H9 (cell line): ENCODE results near the gene TEAD1. TPM values are rescaled to one million over a fixed set of nuclear protein-coding genes. Genes with fewer than 3 reads are reported as not detected.

Experiments used
- DNase-seq: peaks from one replicate; pipeline ENCODE4 v3.0.0-alpha.2; 2017
- H2AFZ ChIP-seq: one replicate; pipeline ENCODE4 v1.6.1; 2013; ENCODE audit warnings: mild to moderate bottlenecking, low read length, control low read depth, moderate library complexity
- H2AK5ac ChIP-seq: 2 replicates; pipeline ENCODE4 v1.6.1; 2013; ENCODE audit warnings: low read length, control low read depth, mixed read lengths; ENCODE audit not compliant: insufficient read length
- H2BK120ac ChIP-seq: one replicate; pipeline ENCODE4 v1.6.1; 2013; ENCODE audit warnings: low read depth, mild to moderate bottlenecking, low read length, control low read depth, inconsistent platforms; ENCODE audit not compliant: poor library complexity, severe bottlenecking
- H2BK12ac ChIP-seq: 2 replicates; pipeline ENCODE4 v1.6.1; 2013; ENCODE audit warnings: low read length, control low read depth, mixed read lengths, low read depth; ENCODE audit not compliant: insufficient read length
- H2BK15ac ChIP-seq: 2 replicates; pipeline ENCODE4 v1.6.1; 2013; ENCODE audit warnings: low read depth, low read length, control low read depth
- H2BK20ac ChIP-seq: one replicate; pipeline ENCODE4 v1.6.1; 2013; ENCODE audit warnings: low read depth, mild to moderate bottlenecking, low read length, control low read depth, inconsistent platforms; ENCODE audit not compliant: poor library complexity, severe bottlenecking
- H2BK5ac ChIP-seq: 2 replicates; pipeline ENCODE4 v1.6.1; 2013; ENCODE audit warnings: low read length, control low read depth, mixed read lengths; ENCODE audit not compliant: insufficient read length
- H3K14ac ChIP-seq: 2 replicates; pipeline ENCODE4 v1.6.1; 2013; ENCODE audit warnings: low read length, control low read depth; ENCODE audit not compliant: insufficient read depth
- H3K18ac ChIP-seq: 2 replicates; pipeline ENCODE4 v1.6.1; 2013; ENCODE audit warnings: low read depth, mild to moderate bottlenecking, mixed read lengths, low read length, control low read depth; ENCODE audit not compliant: insufficient read length
- H3K23ac ChIP-seq: 2 replicates; pipeline ENCODE4 v1.6.1; 2013; ENCODE audit warnings: low read length, control low read depth, mixed read lengths, low read depth; ENCODE audit not compliant: insufficient read length
- H3K23me2 ChIP-seq: 2 replicates; pipeline ENCODE4 v1.6.1; 2013; ENCODE audit warnings: low read depth, mild to moderate bottlenecking, mixed read lengths, low read length, control low read depth; ENCODE audit not compliant: insufficient read length, poor library complexity, severe bottlenecking
- H3K27ac ChIP-seq: 2 replicates; pipeline ENCODE4 v1.5.1; 2013; ENCODE audit warnings: low read length, control low read depth, mixed read lengths, low read depth; ENCODE audit not compliant: insufficient read length
- H3K27me3 ChIP-seq: 2 replicates; pipeline ENCODE4 v1.6.1; 2013; ENCODE audit warnings: low read length, control low read depth, inconsistent platforms; ENCODE audit not compliant: insufficient read depth
- H3K4ac ChIP-seq: 2 replicates; pipeline ENCODE4 v1.6.1; 2013; ENCODE audit warnings: low read depth, mild to moderate bottlenecking, control low read depth, inconsistent platforms, low read length, moderate library complexity
- H3K4me1 ChIP-seq: 2 replicates; pipeline ENCODE4 v1.6.1; 2013; ENCODE audit warnings: low read length, control low read depth, inconsistent platforms; ENCODE audit not compliant: insufficient read depth
- H3K4me2 ChIP-seq: 2 replicates; pipeline ENCODE4 v1.6.1; 2013; ENCODE audit warnings: low read length, control low read depth, mixed read lengths; ENCODE audit not compliant: insufficient read length, insufficient read depth
- H3K56ac ChIP-seq: 2 replicates; pipeline ENCODE4 v1.6.1; 2013; ENCODE audit warnings: low read depth, mild to moderate bottlenecking, mixed read lengths, low read length, control low read depth; ENCODE audit not compliant: insufficient read length
- H3K79me1 ChIP-seq: 2 replicates; pipeline ENCODE4 v1.6.1; 2013; ENCODE audit warnings: low read depth, mild to moderate bottlenecking, moderate library complexity, low read length, control low read depth, inconsistent platforms; ENCODE audit not compliant: insufficient read depth, poor library complexity, severe bottlenecking
- H3K79me2 ChIP-seq: 2 replicates; pipeline ENCODE4 v1.6.1; 2013; ENCODE audit warnings: low read length, control low read depth, inconsistent platforms; ENCODE audit not compliant: insufficient read depth
- H3K9ac ChIP-seq: 2 replicates; pipeline ENCODE4 v1.6.1; 2013; ENCODE audit warnings: low read length, control low read depth, mixed read lengths; ENCODE audit not compliant: insufficient read length; ENCODE audit errors: extremely low read depth
- H3K9me3 ChIP-seq: one replicate; pipeline ENCODE4 v1.6.1; 2013; ENCODE audit warnings: low read depth, low read length, inconsistent platforms; ENCODE audit not compliant: control insufficient read depth
- H3T11ph ChIP-seq: one replicate; pipeline ENCODE4 v1.6.1; 2013; ENCODE audit warnings: mild to moderate bottlenecking, low read length, control low read depth, inconsistent platforms
- H4K20me1 ChIP-seq: one replicate; pipeline ENCODE4 v1.6.1; 2013; ENCODE audit not compliant: control insufficient read depth, insufficient read length, insufficient read depth
- H4K5ac ChIP-seq: 2 replicates; pipeline ENCODE4 v1.6.1; 2013; ENCODE audit warnings: low read depth, mild to moderate bottlenecking, mixed read lengths, low read length, control low read depth; ENCODE audit not compliant: insufficient read length
- H4K8ac ChIP-seq: replicated peaks from 2 replicates; pipeline ENCODE4 v1.6.1; 2013; ENCODE audit warnings: low read length, control low read depth, mixed read lengths, low read depth; ENCODE audit not compliant: insufficient read length
- H4K91ac ChIP-seq: 2 replicates; pipeline ENCODE4 v1.6.1; 2013; ENCODE audit warnings: low read depth, mild to moderate bottlenecking, moderate library complexity, mixed read lengths, low read length, control low read depth; ENCODE audit not compliant: insufficient read length
- H3K27ac Mint-ChIP-seq, 3 experiments: 2 replicates in 2 of 3; 3 replicates in 1 of 3; pipeline ENCODE4 v1.8.0; 2020 to 2021; ENCODE audit warnings: mixed read lengths in 3 of 3, mild to moderate bottlenecking in 1 of 3, moderate library complexity in 1 of 3
- H3K27me3 Mint-ChIP-seq: 2 replicates; pipeline ENCODE4 v1.8.0; 2021; ENCODE audit warnings: low read depth, mild to moderate bottlenecking, moderate library complexity, mixed read lengths
- H3K36me3 Mint-ChIP-seq, 3 experiments: 2 replicates in 2 of 3; 3 replicates in 1 of 3; pipeline ENCODE4 v1.8.0; 2020 to 2021; ENCODE audit warnings: low read depth in 3 of 3, mixed read lengths in 3 of 3; ENCODE audit not compliant: insufficient read depth in 1 of 3
- H3K4me1 Mint-ChIP-seq, 2 experiments: 2 replicates each; pipeline ENCODE4 v1.8.0; 2020; ENCODE audit warnings: mixed read lengths in 2 of 2
- H3K4me3 Mint-ChIP-seq, 2 experiments: 2 replicates in 1 of 2; 3 replicates in 1 of 2; pipeline ENCODE4 v1.8.0; 2020 to 2021; ENCODE audit warnings: mild to moderate bottlenecking in 2 of 2, mixed read lengths in 2 of 2, moderate library complexity in 1 of 2
- H3K9me3 Mint-ChIP-seq, 2 experiments: 2 replicates in 1 of 2; 3 replicates in 1 of 2; pipeline ENCODE4 v1.8.0; 2020; ENCODE audit warnings: mild to moderate bottlenecking in 2 of 2, mixed read lengths in 2 of 2, moderate library complexity in 1 of 2
- WGBS: extraction: QIAGEN DNeasy Blood & Tissue Kit; methylation state at CpG from one replicate; pipeline ENCODE4 v1.1.7; 2013; ENCODE audit warnings: missing lambda C conversion rate, low lambda C conversion rate, mixed read lengths; ENCODE audit not compliant: insufficient read length; ENCODE audit errors: extremely low coverage; 5-methylcytosine and 5-hydroxymethylcytosine counted together
- total RNA-seq: library from RNA; stranded (reverse); gene quantifications from 2 replicates; pipeline ENCODE4 v1.2.1, GENCODE V29; 2021
- TF ChIP-seq, protein P1 (sequence below): fragments of 200-600 bp; sonication (generic); conservative IDR thresholded peaks from 3 replicates; pipeline ENCODE4 v1.8.0; 2021; ENCODE audit warnings: antibody characterized with exemption, mild to moderate bottlenecking

TEAD1 gene
- total RNA-seq, 1 experiment from 2014 or later, result 75.1 TPM

DNA sequence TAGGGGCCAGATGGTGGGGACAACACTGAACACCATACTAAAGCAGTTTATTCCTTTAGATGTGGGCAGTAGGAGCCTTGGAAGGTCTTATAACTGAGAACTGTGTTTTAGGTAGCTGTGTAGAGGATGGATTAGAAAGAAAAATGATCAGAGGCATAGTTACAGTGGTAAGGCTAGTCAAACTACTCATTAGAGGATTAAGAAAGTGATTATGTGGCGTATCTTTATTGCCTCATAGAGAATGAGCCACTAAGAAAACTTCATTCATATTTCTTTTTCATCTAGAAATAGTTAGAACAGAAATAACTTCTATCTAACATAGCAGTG is 179.1 kb downstream of the TEAD1 start:
- WGBS, result no CpG with 5 or more reads among the region's 1 CpG
- Histone ChIP-seq H3K27ac (no peak overlapping the region), H3K4me1 (no peaks in the 10 kb centered on the region), H3T11ph (no peak overlapping the region), H3K56ac (no peak overlapping the region), H3K4me2 (no peak overlapping the region), H4K91ac (no peak overlapping the region), H4K5ac (no peak overlapping the region), H2BK120ac (no peak overlapping the region), H4K20me1 (no peaks in the 10 kb centered on the region), H3K27me3 (no peaks in the 10 kb centered on the region), H2BK5ac (no peak overlapping the region), H3K14ac (no peak overlapping the region), H3K23ac (no peak overlapping the region), H2BK20ac (no peak overlapping the region), H2BK15ac (no peak overlapping the region), H3K4ac (no peak overlapping the region), H2AK5ac (no peak overlapping the region), H3K79me1 (no peaks in the 10 kb centered on the region), H3K9ac (no peak overlapping the region), H3K18ac (no peak overlapping the region), H3K79me2 (peaks cover 3% of the 10 kb centered on the region; the same call in 1 of the 2 replicates), H4K8ac (no peak overlapping the region), H3K23me2 (no peaks in the 10 kb centered on the region), H2BK12ac (no peak overlapping the region), H2AFZ (no peak overlapping the region), H3K9me3 (no peaks in the 10 kb centered on the region)
- no peaks in the 10 kb centered on the region for H3K9me3 Mint-ChIP-seq
- no peak overlapping the region for H3K4me3 Mint-ChIP-seq
- peaks cover 15 to 16% of the 10 kb centered on the region in 2 experiments for H3K4me1 Mint-ChIP-seq
- no peaks in the 10 kb centered on the region for H3K27me3 Mint-ChIP-seq
- TF ChIP-seq, protein P1, sequence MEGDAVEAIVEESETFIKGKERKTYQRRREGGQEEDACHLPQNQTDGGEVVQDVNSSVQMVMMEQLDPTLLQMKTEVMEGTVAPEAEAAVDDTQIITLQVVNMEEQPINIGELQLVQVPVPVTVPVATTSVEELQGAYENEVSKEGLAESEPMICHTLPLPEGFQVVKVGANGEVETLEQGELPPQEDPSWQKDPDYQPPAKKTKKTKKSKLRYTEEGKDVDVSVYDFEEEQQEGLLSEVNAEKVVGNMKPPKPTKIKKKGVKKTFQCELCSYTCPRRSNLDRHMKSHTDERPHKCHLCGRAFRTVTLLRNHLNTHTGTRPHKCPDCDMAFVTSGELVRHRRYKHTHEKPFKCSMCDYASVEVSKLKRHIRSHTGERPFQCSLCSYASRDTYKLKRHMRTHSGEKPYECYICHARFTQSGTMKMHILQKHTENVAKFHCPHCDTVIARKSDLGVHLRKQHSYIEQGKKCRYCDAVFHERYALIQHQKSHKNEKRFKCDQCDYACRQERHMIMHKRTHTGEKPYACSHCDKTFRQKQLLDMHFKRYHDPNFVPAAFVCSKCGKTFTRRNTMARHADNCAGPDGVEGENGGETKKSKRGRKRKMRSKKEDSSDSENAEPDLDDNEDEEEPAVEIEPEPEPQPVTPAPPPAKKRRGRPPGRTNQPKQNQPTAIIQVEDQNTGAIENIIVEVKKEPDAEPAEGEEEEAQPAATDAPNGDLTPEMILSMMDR, result no peak
- H3K36me3 Mint-ChIP-seq, result peaks cover 4 to 5% (median 5%) of the 10 kb centered on the region in 3 experiments; a peak in 3 of 7 replicates
- no peak for DNase-seq
- peak overlapping the region in 2 of 3 experiments; percentile 1 to 4; a peak in 3 of 7 replicates for H3K27ac Mint-ChIP-seq
